NCI-H2029 (cell line): ENCODE data around the gene NOX4.
"Not testable (repeated sequence)": the region's sequence is repeated elsewhere in the genome, so short reads cannot be mapped to it uniquely, and the experiment has no call there.

Source experiments
- DNase-seq: peaks from one replicate; lab custom pipeline; 2025; lab: John Stamatoyannopoulos, UW

NOX4 gene

DNA sequence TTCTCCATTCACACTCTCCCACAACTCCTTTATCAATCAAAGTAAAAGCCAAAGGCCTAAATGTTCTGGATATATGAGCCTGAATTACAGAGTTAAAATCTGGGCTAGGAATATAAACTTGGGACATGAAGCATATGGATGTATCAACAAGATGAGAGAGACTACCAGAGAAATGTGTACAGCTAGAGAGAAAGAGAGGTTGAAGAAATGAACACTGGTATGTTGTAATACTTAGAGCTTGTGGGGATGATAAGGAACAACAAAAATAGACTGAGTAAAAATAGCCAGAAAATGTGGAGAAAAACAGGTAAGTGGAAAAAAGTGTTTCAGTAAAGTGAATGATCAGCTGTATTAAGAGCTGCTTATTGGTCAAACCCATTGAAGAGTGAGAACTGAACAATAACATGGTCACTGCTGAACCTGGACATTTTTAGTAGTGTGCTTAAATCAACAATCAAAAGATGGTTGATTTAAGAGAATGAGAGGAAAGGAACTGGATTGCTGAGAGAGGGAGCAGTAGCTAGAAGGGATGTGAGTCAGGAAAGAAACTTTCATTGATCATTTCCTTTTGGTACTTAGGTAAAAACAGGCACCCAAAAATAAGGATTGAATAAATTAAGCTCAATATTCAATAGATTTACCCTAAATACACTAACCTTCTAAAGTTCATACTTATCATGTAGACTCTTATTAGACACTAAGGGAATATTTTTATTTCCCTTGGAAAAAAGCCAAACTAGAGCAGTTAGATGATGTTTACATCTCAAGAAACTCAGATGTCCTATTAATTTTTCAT lies 111.0 kb downstream of the NOX4 start:
- DNase-seq = not testable (repeated sequence)

DNA sequence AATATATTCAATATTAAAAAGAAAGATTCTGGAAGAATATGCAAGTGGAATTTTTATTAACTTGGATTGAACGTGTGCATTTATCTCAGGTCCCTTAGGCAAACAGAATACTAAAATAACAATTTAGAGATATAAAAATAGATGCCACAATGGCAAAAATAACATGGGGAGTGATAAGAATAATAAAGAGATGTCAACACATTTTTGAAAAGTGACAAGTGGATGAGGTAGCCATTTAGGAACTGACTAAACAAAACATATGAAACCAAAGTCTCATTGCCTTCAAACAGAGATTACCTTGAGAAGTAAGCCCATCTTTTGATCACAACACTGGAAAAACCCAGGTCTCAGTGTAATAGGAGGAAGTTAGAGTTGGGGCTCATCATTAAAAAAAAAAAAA lies 112.2 kb downstream of the NOX4 start:
- not testable (repeated sequence) for DNase-seq

DNA sequence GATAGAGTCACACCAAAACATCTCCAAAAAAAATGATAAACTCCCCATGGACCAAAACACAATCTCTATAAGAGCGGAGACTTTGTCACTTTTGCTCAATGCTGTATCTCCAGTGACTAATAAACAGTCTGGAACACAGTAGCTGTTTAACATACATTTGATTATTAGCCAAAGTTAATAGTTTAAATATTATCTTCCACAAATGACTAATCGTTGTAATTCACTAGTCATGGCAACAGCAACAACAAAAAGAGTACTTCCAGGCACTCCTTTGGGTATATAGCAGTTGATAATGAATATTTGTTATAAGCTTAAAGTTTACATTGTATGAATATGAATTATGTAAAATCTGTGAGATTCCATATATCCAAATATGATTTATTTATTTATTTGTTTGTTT lies 121.8 kb downstream of the NOX4 start:
- not testable (repeated sequence) for DNase-seq

GRCh38 chr11:89364856-89365255 lies 126.3 kb downstream of the NOX4 start:
- not testable (repeated sequence) for DNase-seq

DNA sequence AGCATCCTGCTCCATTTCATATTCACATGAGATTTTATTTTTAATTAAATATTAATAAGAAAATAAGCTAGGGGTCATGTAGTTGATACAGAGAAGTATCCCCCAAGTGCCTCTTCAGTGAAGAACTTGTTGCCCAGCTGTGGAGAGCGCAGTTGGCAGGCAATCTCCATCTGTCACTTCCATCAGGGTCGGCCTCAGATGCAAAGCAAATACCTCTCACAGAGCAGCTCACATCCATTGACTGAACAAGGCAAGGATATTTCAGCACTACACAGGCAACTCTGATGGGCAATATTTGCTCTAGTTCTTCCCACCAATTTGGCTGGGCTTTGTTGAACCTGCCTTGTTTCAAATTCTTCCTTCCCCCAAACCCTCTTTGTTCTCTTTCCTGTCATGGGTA lies 129.4 kb downstream of the NOX4 start:
- no peak for DNase-seq

GRCh38 chr11:89359208-89359607 lies 132.0 kb downstream of the NOX4 start:
- not testable (repeated sequence) for DNase-seq

- DNase-seq = no peak
These were observed 132.4 kb downstream of the NOX4 start for GRCh38 chr11:89358761-89359160.

- no peak for DNase-seq
These were observed 135.5 kb downstream of the NOX4 start for GRCh38 chr11:89355646-89356045.

- not testable (repeated sequence) for DNase-seq
These were observed 136.7 kb downstream of the NOX4 start for GRCh38 chr11:89354513-89354912.

GRCh38 chr11:89347071-89347470 lies 144.1 kb downstream of the NOX4 start:
- DNase-seq = no peak

DNA sequence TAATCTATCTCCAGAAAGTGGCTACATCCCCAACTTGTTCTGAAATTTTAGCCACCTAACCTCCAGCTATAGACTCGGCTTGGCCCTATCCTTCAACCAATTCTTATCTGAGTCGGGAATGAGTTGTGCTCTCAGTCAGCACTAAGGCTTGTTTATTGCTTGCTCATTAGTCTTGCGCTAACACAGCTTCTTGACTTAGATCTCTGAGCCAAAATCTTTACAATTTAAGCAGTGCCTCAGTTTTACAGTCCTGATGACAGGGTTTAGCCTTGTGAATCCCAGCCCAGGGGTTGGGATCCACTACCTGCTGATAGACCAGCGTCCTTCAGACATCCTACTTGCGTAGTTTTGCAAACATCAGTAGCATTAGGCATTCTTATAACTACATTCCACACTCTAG lies 144.6 kb downstream of the NOX4 start:
- no peak for DNase-seq

DNA sequence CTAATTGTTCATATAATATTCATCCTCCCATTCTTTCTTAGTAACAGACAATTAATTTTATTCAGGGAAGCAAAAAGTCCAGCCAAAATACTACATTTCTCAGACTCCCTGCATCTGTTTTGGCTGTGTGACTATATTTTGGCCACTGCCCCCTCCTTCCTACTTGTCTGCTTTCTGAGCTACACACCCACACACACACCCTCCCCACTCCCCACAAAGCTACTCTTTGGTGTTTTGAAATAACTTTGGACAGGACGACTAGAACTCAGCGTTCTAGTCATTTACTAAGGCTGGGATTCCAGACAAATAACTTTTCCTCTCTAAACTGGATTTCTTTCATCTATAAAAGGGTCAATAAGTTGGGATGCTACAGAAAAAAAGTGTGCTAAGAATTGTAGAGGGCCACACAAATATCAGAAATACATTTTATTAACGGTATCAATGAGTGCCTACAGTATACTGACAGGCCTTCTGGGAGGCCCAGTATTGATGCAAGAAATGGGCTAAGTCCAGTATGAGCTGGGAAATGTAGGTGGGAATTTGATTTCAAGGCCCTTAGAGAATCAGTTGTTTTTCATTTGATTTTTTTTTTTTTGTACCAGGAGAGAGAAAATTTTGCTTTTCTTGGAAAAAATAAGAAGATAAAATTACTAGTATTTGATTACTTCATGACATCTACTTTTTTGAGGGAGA lies 148.1 kb downstream of the NOX4 start:
- not testable (repeated sequence) for DNase-seq

DNA sequence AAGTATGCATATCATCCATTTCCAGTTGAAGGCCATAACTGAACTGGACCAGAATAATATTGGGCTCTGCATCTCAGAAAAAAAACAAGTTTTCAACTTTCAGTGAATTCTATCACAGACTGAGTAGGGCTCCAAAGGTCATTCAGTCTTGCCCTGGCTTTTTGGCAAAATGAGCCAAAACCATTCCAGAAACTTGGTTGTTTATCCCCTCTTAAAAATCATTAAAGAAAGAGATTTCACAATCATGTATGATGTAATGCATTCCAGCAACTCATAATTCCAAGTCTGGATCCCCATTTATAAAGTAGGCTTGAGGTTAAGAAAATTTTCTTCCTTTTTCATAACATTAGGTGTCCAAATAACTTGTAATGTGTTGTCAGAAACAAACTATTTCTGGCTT lies 150.7 kb downstream of the NOX4 start:
- DNase-seq = not testable (repeated sequence)

GRCh38 chr11:89338073-89338472 lies 153.1 kb downstream of the NOX4 start:
- DNase-seq = not testable (repeated sequence)

DNA sequence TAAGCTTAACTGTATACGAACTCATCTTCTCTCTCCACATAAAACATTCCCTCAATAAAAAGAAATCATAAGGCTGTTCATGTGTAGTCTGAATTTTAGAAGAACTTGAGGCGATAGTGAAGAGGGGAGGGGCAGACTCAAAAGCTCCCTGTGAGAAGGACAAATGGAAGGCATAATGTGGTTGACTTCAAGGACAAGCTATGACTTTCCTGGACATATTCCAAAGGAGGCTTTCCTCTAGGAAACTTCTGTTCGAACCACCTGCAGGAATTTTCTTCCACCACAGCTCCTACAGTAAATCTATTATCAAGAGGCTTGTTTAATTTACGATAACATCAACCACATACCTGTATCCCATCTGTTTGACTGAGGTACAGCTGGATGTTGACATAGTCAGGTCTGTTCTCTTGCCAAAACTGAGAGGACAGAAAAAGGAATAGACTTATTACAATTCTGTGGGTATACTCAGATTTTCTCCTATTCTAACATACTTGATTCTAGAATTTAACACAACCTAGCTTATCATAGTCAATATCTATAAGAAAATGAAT lies 154.0 kb downstream of the NOX4 start:
- not testable (repeated sequence) for DNase-seq

- not testable (repeated sequence) for DNase-seq
These were observed 157.5 kb downstream of the NOX4 start for GRCh38 chr11:89333704-89334103.

DNA sequence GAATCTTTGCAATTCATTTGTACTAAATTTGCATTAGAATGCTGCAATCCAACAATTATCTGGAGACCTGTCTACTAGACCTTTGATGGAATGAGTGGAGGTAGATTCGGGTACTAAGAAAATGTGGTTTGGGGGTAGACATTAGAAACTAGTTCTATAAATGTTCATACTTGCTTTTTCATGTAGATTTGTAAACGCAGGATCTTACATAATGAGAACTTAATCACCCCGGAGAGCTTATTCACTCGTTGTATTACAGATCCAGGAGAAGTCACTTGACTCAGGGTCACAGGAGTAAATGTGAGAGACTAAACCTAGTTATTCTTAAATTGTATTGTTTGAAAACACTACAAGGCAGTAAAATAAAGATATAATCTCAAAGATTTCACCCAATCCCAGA lies 159.2 kb downstream of the NOX4 start:
- DNase-seq = not testable (repeated sequence)

GRCh38 chr11:89327885-89328284 lies 163.3 kb downstream of the NOX4 start:
- no peak for DNase-seq

DNA sequence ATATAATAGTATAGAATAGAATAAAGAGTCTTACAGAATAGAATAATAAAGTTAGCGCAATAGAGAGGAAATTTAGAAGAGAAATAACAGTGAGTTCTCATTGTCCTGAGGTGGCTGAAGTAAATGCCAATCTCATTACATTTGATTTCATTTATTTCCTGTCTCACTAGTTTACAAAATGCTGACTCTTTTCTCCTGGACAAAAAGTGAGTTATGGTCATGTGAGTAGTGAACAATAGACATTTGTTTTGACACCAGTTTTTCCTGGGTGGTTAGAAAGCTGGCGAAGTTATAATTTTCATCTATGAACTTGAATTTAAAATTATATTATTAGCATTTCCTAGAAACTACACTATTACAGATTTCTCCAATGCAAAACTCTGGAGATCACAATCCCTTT lies 169.8 kb downstream of the NOX4 start:
- no peak for DNase-seq

DNA sequence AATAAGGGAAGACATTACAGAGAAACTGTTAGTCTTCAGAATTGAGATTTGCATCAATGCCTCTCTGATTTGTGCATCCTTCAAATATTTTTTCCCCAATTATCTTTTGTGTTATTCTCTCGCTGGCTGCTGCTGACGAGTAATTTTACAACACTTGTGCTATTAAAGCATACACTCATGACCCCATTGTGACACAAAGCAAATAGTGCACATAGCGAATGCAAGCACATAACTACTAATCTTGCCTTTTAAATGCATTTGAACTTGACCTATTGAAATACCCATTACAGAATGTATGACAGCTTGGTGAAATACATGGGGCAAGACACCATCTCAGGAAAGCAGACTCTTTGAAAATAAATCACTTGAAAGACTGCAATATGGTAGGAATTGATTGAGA lies 180.6 kb downstream of the NOX4 start:
- not testable (repeated sequence) for DNase-seq

- not testable (repeated sequence) for DNase-seq
These were observed 181.7 kb downstream of the NOX4 start for GRCh38 chr11:89309321-89309985.

DNA sequence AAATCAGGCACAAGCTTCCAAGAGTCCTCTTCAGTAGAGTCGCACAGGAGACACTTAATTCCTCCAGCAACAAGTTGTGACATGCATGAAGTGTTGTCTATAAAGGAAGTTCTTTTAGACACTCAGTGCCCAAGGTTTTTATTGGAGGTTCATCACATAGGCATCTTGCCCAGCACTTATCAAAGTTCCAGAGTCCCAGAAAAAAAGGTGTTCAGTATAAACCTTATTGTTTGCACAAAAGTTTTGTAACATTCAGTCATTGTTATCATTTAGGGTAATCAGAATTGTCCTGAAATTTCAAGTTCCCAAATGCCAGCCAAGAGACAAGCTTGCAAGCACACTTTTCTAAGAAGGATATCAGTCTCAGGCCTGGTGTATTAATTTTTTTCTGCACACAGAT lies 182.9 kb downstream of the NOX4 start:
- DNase-seq = not testable (repeated sequence)
